Fibroblast of pulmonary artery (primary cell): ENCODE measurements around the gene USP36.

ENCODE experiments used
- DNase-seq: peaks from one replicate; pipeline ENCODE4 v3.0.0-alpha.2; 2010; ENCODE audit warnings: low read depth
- H3K4me3 ChIP-seq: replicated peaks from 2 replicates; pipeline ENCODE4 v1.5.1; 2011; ENCODE audit warnings: low read depth, mild to moderate bottlenecking, control low read depth, low read length, moderate library complexity
- CTCF ChIP-seq: IDR thresholded peaks from 2 replicates; pipeline ENCODE4 v1.5.1; 2011; ENCODE audit warnings: mild to moderate bottlenecking, control low read depth, low read length, inconsistent platforms; ENCODE audit errors: missing control alignments

The USP36 gene

GRCh38 chr17:78748730-78749317 is 91.8 kb downstream of the USP36 start:
- no peak for TF ChIP-seq CTCF
- peak; percentile 45 for DNase-seq
- H3K4me3 ChIP-seq, result no peak overlapping the region

GRCh38 chr17:78748048-78748729 is 92.4 kb downstream of the USP36 start:
- no peak for TF ChIP-seq CTCF
- DNase-seq, result no peak
- H3K4me3 ChIP-seq, result no peak overlapping the region

GRCh38 chr17:78747488-78747887 is 93.1 kb downstream of the USP36 start:
- no peak for DNase-seq

GRCh38 chr17:78746949-78747269 is 93.7 kb downstream of the USP36 start:
- H3K4me3 ChIP-seq, result no peak overlapping the region
- TF ChIP-seq CTCF, result no peak
- no peak for DNase-seq

More at GRCh38 chr17:78747488-78747887, 93.1 kb downstream of the USP36 start:
- TF ChIP-seq CTCF, result no peak
- no peak overlapping the region for H3K4me3 ChIP-seq

- no peak for DNase-seq
- TF ChIP-seq CTCF, result no peak
- no peak overlapping the region for H3K4me3 ChIP-seq
These were observed 94.2 kb downstream of the USP36 start for GRCh38 chr17:78746263-78746948.
